Cardiac muscle cell (in vitro differentiated cells and primary cell): Measurements from ENCODE around the gene LPAR6. TPM values are rescaled to one million over a fixed set of nuclear protein-coding genes. Genes with fewer than 3 reads are reported as not detected.

ENCODE experiments used
- DNase-seq, 2 donors: peaks; one replicate each; pipeline versions ENCODE4 v3.0.0 to v3.0.0-alpha.2; 2010 to 2017; ENCODE audit warnings: low read depth in 1 of 2, low spot score in 1 of 2
- H3K27ac ChIP-seq: fragments of 200-600 bp; sonication (generic); 2 replicates; pipeline ENCODE4 v1.5.1; 2016
- H3K27me3 ChIP-seq: fragments of 200-600 bp; sonication (generic); 2 replicates; pipeline ENCODE4 v1.6.0; 2016; ENCODE audit warnings: control low read depth
- H3K36me3 ChIP-seq: fragments of 200-600 bp; sonication (generic); 2 replicates; pipeline ENCODE4 v1.5.1; 2016; ENCODE audit warnings: control low read depth
- H3K4me1 ChIP-seq: fragments of 200-600 bp; sonication (generic); 2 replicates; pipeline ENCODE4 v1.8.1; 2017; ENCODE audit warnings: low read depth, mild to moderate bottlenecking, mixed run types
- H3K4me3 ChIP-seq: fragments of 200-600 bp; sonication (generic); 2 replicates; pipeline ENCODE4 v1.5.1; 2016; ENCODE audit warnings: mild to moderate bottlenecking
- H3K9me3 ChIP-seq: fragments of 200-600 bp; sonication (generic); 2 replicates; pipeline ENCODE4 v1.5.1; 2017; ENCODE audit warnings: low read depth, mild to moderate bottlenecking, control low read depth
- polyA plus RNA-seq: library from polyadenylated mRNA; unstranded; fragments of >200 nt; fragmentation: Nextera tagmentation; extraction: Ambion mirVana; gene quantifications from 2 replicates; pipeline ENCODE4 v1.2.1, GENCODE V29; 2016
- total RNA-seq: library from RNA; depleted of rRNA; stranded (reverse); fragments of >200 nt; gene quantifications from 2 replicates; pipeline ENCODE4 v1.2.3, GENCODE V29; 2016
- TF ChIP-seq, protein P1 (sequence below): IDR thresholded peaks from 2 replicates; pipeline ENCODE4 v1.5.1; 2012; ENCODE audit warnings: low read depth, mild to moderate bottlenecking, low read length

LPAR6 gene
- total and polyA plus RNA-seq, 2 experiments from 2014 or later = 0.45 to 1.5 TPM

DNA sequence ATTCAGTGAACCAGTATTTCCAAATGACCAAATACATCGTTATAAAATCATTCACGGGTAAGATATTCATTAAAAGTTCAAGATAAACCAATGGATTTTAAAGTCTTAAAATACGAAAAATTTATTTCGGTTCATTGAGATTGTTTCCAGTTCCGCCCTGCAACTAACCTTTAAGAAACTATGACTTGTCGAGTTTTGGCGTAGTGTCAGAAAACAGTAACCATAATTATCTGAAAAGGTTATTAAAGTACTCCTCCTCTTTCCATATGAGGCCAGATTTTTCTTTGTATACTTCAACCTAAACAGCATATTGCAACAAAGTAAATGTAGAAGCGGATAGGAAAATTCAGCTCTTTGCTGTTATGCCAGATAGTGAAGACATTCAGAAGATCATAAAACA lies 26.1 kb downstream of the LPAR6 start:
- H3K9me3 ChIP-seq = no peaks in the 10 kb centered on the region
- TF ChIP-seq, protein P1, sequence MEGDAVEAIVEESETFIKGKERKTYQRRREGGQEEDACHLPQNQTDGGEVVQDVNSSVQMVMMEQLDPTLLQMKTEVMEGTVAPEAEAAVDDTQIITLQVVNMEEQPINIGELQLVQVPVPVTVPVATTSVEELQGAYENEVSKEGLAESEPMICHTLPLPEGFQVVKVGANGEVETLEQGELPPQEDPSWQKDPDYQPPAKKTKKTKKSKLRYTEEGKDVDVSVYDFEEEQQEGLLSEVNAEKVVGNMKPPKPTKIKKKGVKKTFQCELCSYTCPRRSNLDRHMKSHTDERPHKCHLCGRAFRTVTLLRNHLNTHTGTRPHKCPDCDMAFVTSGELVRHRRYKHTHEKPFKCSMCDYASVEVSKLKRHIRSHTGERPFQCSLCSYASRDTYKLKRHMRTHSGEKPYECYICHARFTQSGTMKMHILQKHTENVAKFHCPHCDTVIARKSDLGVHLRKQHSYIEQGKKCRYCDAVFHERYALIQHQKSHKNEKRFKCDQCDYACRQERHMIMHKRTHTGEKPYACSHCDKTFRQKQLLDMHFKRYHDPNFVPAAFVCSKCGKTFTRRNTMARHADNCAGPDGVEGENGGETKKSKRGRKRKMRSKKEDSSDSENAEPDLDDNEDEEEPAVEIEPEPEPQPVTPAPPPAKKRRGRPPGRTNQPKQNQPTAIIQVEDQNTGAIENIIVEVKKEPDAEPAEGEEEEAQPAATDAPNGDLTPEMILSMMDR = no peak
- no peak overlapping the region for H3K4me3 ChIP-seq
- no peaks in the 10 kb centered on the region for H3K27me3 ChIP-seq
- no peak overlapping the region for H3K27ac ChIP-seq
- H3K36me3 ChIP-seq = no peaks in the 10 kb centered on the region
- DNase-seq = no peak
- no peaks in the 10 kb centered on the region for H3K4me1 ChIP-seq

DNA sequence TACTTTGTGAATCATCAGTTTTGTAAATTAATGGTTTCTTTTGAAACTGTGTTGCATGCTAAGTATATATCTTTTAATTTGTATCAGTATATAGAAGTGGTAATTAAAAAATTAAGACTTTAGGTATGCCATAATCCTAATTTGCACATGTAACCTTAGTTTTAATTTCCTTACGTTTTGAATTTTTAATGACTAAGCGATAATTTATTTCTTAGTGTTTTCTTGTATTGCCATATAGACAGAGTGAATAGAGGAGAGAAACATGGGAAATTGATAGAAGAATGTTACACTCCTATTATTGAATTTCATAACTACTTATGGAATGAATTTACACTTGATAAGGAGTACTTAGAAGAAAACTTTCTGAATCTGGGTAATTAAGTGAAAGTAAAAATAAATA lies 29.5 kb downstream of the LPAR6 start:
- no peak for DNase-seq
- Histone ChIP-seq H3K36me3 (peaks cover 4% of the 10 kb centered on the region), H3K4me1 (no peaks in the 10 kb centered on the region), H3K27me3 (no peaks in the 10 kb centered on the region), H3K9me3 (no peaks in the 10 kb centered on the region), H3K4me3 (no peak overlapping the region), H3K27ac (no peak overlapping the region)
- TF ChIP-seq, protein P1 = no peak

DNA sequence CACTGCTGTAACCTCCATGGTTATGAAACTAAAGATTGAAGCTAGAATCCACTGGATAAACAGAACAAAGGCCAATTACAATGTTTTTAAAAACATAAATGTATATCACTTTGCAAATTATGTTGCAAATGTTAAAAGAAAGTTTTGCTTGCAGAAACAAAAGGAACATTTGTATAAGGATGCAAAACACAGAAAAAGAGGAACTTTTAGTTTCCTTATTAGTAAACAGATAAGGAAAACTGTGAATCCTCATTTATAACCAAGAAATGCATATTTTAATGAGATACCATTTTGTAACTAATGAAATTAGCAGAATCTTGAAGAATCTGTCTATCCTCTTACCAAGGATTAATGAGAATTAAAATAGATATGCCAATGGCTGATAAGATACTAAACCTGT lies 32.3 kb downstream of the LPAR6 start:
- Histone ChIP-seq H3K36me3 (peaks cover 11% of the 10 kb centered on the region), H3K4me3 (no peak overlapping the region), H3K27me3 (no peaks in the 10 kb centered on the region), H3K4me1 (no peaks in the 10 kb centered on the region), H3K9me3 (no peaks in the 10 kb centered on the region), H3K27ac (no peak overlapping the region)
- DNase-seq = no peak
- TF ChIP-seq, protein P1 = no peak

DNA sequence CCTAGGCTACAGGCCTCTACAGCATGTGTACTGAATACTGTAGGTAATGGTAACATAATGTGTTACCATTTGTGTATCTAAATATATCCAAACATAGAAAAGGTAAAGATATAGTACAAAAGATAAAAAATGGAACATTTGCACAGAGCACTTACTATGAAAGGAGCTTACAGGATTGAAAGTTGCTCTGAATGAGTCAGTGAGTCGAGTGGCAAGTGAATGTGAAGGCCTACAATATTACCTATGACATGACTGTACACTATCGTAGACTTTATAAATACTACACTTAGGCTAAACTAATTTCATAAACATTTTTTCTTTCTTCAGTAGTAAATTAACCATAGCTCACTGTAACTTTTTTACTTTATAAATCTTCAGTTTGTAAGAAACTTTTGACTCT lies 35.1 kb downstream of the LPAR6 start:
- Histone ChIP-seq H3K4me1 (no peaks in the 10 kb centered on the region), H3K27me3 (no peaks in the 10 kb centered on the region), H3K9me3 (no peaks in the 10 kb centered on the region), H3K27ac (no peak overlapping the region), H3K4me3 (no peak overlapping the region), H3K36me3 (peaks cover 20% of the 10 kb centered on the region)
- DNase-seq = no peak
- TF ChIP-seq, protein P1 = no peak

DNA sequence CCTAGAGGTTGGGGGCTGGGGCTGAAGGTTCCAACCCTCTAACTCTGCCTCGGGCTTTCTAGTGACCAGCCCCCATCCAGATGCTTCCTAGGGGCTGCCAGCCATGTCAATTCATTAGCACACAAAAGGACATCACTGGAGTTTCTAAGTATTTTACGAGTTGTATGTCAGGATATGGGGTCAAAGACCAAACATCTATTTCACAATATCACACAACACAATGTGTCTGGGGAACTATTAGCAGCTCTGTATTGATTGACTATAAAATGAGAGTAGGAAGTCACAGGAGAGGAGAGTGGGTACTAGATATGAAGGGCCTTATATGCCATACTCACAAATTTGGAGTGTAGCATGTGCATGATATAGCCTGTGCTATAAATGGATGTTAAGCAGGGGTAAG lies 42.1 kb downstream of the LPAR6 start:
- Histone ChIP-seq H3K27ac (no peak overlapping the region), H3K4me1 (no peaks in the 10 kb centered on the region), H3K27me3 (no peaks in the 10 kb centered on the region), H3K4me3 (no peak overlapping the region), H3K36me3 (peaks cover 16% of the 10 kb centered on the region), H3K9me3 (no peaks in the 10 kb centered on the region)
- TF ChIP-seq, protein P1 = no peak
- DNase-seq = no peak

DNA sequence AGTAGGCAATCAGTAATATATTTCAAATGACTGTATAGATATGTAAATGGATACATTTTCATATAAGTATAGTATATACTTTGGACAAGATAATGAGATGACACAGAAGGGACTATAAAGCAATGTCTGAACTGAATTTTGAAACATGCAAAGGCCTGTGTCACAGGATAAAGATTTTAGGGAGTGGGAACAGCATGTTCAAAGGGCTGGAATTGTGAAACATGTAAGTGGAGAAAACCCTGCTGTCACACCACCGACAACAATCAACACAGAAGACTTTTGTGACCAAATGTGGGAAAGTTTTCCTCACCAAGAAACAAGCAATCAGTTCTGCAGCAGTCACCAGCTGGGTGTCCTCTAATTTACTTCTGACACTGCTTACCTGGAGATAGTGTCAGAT lies 42.9 kb downstream of the LPAR6 start:
- H3K27ac ChIP-seq = no peak overlapping the region
- H3K36me3 ChIP-seq = peaks cover 16% of the 10 kb centered on the region
- no peaks in the 10 kb centered on the region for H3K9me3 ChIP-seq

More for the DNA sequence above, 42.9 kb downstream of the LPAR6 start:
- TF ChIP-seq, protein P1 = no peak
- Histone ChIP-seq H3K27me3 (no peaks in the 10 kb centered on the region), H3K4me1 (no peaks in the 10 kb centered on the region), H3K4me3 (no peak overlapping the region)
- no peak for DNase-seq
